Stimulated activated effector memory CD8-positive, alpha-beta T cell treated with anti-CD3 and anti-CD28 coated beads, Interleukin-12 subunit alpha, Interleukin-12 subunit beta, amount 100 ng/mL, for 72 hours (primary cell): ENCODE data around the gene TMEM132A.

Experiments used
- ATAC-seq: fragments of 150-1000 bp; cut with Tn5 transposase; 2 replicates; pipeline ENCODE4 v1.10.0; 2021
- DNase-seq, 2 donors: peaks; one replicate each; pipeline ENCODE4 v3.0.0; 2021 to 2022; ENCODE audit warnings: low spot score in 2 of 2
- H3K27ac Mint-ChIP-seq: one replicate; pipeline ENCODE4 v1.8.0; 2022; ENCODE audit warnings: mild to moderate bottlenecking, mixed read lengths
- H3K36me3 Mint-ChIP-seq: one replicate; pipeline ENCODE4 v1.8.0; 2022; ENCODE audit warnings: mild to moderate bottlenecking, mixed read lengths
- H3K4me1 Mint-ChIP-seq: one replicate; pipeline ENCODE4 v1.8.0; 2022; ENCODE audit warnings: mixed read lengths
- H3K4me3 Mint-ChIP-seq: one replicate; pipeline ENCODE4 v1.8.0; 2022; ENCODE audit warnings: mild to moderate bottlenecking, mixed read lengths
- H3K9me3 Mint-ChIP-seq: one replicate; pipeline ENCODE4 v1.8.0; 2022; ENCODE audit warnings: mixed read lengths

TMEM132A gene

GRCh38 chr11:60948250-60948649, 24.0 kb downstream of the TMEM132A start:
- H3K4me1 Mint-ChIP-seq: peaks cover 37% of the 10 kb centered on the region
- no peak overlapping the region for H3K4me3 Mint-ChIP-seq
- H3K27ac Mint-ChIP-seq: no peak overlapping the region
- H3K36me3 Mint-ChIP-seq: peaks cover 10% of the 10 kb centered on the region
- no peak for ATAC-seq
- H3K9me3 Mint-ChIP-seq: no peaks in the 10 kb centered on the region
- DNase-seq: no peak

- peaks cover 33% of the 10 kb centered on the region for H3K4me1 Mint-ChIP-seq
Measured at GRCh38 chr11:60950024-60950423, 25.8 kb downstream of the TMEM132A start.

GRCh38 chr11:60950933-60951605, 26.8 kb downstream of the TMEM132A start:
- Mint-ChIP-seq H3K4me1 (peaks cover 30% of the 10 kb centered on the region), H3K36me3 (peaks cover 9% of the 10 kb centered on the region), H3K9me3 (no peaks in the 10 kb centered on the region), H3K4me3 (peak overlapping the region; percentile 73), H3K27ac (no peak overlapping the region)
- ATAC-seq (peak; percentile 38), DNase-seq (no peak)

More at GRCh38 chr11:60950024-60950423, 25.8 kb downstream of the TMEM132A start:
- ATAC-seq (no peak), DNase-seq (no peak)
- Mint-ChIP-seq H3K36me3 (peaks cover 14% of the 10 kb centered on the region), H3K27ac (no peak overlapping the region), H3K9me3 (no peaks in the 10 kb centered on the region), H3K4me3 (peak overlapping the region; percentile 21)

- Mint-ChIP-seq H3K27ac (peak overlapping the region; percentile 84), H3K9me3 (no peaks in the 10 kb centered on the region), H3K4me1 (peaks cover 30% of the 10 kb centered on the region)
Measured at GRCh38 chr11:60951606-60951903, 27.3 kb downstream of the TMEM132A start.

GRCh38 chr11:60951904-60952741, 27.9 kb downstream of the TMEM132A start, which contains the start of gene SLC15A3:
Gene SLC15A3 (minus strand): TSS chr11:60952176. CDS start chr11:60951551, 625 bp downstream.
- peak within 1 kb of the TSS; percentile 84 for H3K27ac Mint-ChIP-seq
- DNase-seq (no peak), ATAC-seq (peak; percentile 71)
- H3K4me1 Mint-ChIP-seq: peaks cover 30% of the 10 kb centered on the region
- peak within 1 kb of the TSS; percentile 73 for H3K4me3 Mint-ChIP-seq
- no peaks in the 10 kb centered on the region for H3K9me3 Mint-ChIP-seq
- H3K36me3 Mint-ChIP-seq: peaks cover 4% of the 10 kb centered on the region

More at GRCh38 chr11:60951606-60951903, 27.3 kb downstream of the TMEM132A start:
- no peak for DNase-seq
- Mint-ChIP-seq H3K4me3 (peak overlapping the region; percentile 73), H3K36me3 (peaks cover 4% of the 10 kb centered on the region)
- ATAC-seq: no peak

- Mint-ChIP-seq H3K4me3 (peak overlapping the region; percentile 73), H3K4me1 (peaks cover 30% of the 10 kb centered on the region), H3K9me3 (no peaks in the 10 kb centered on the region), H3K36me3 (peaks cover 4% of the 10 kb centered on the region), H3K27ac (peak overlapping the region; percentile 84)
- ATAC-seq (no peak), DNase-seq (no peak)
Measured at GRCh38 chr11:60952742-60953170, 28.5 kb downstream of the TMEM132A start.

- DNase-seq (no peak), ATAC-seq (no peak)
- H3K4me3 Mint-ChIP-seq: no peak overlapping the region
- H3K27ac Mint-ChIP-seq: peak overlapping the region; percentile 40
- H3K9me3 Mint-ChIP-seq: no peaks in the 10 kb centered on the region
- peaks cover 4% of the 10 kb centered on the region for H3K36me3 Mint-ChIP-seq
- peaks cover 26% of the 10 kb centered on the region for H3K4me1 Mint-ChIP-seq
Measured at GRCh38 chr11:60953781-60954180, 29.5 kb downstream of the TMEM132A start.

- ATAC-seq (no peak), DNase-seq (no peak)
- Mint-ChIP-seq H3K36me3 (peaks cover 4% of the 10 kb centered on the region), H3K4me1 (peaks cover 20% of the 10 kb centered on the region), H3K9me3 (no peaks in the 10 kb centered on the region), H3K27ac (no peak overlapping the region), H3K4me3 (no peak overlapping the region)
Measured at GRCh38 chr11:60954421-60954820, 30.2 kb downstream of the TMEM132A start.

GRCh38 chr11:60955571-60955970, 31.3 kb downstream of the TMEM132A start:
- Mint-ChIP-seq H3K4me3 (no peak overlapping the region), H3K36me3 (peaks cover 4% of the 10 kb centered on the region), H3K4me1 (peaks cover 20% of the 10 kb centered on the region), H3K27ac (no peak overlapping the region), H3K9me3 (no peaks in the 10 kb centered on the region)
- DNase-seq: no peak
- no peak for ATAC-seq

- DNase-seq (no peak), ATAC-seq (no peak)
- no peaks in the 10 kb centered on the region for H3K9me3 Mint-ChIP-seq
- H3K4me3 Mint-ChIP-seq: no peak overlapping the region
- H3K4me1 Mint-ChIP-seq: peaks cover 13% of the 10 kb centered on the region
- peaks cover 4% of the 10 kb centered on the region for H3K36me3 Mint-ChIP-seq
- no peak overlapping the region for H3K27ac Mint-ChIP-seq
Measured at GRCh38 chr11:60957188-60957587, 32.9 kb downstream of the TMEM132A start.

- no peak for DNase-seq
- H3K27ac Mint-ChIP-seq: no peak overlapping the region
- no peaks in the 10 kb centered on the region for H3K4me1 Mint-ChIP-seq
- no peaks in the 10 kb centered on the region for H3K9me3 Mint-ChIP-seq
- H3K4me3 Mint-ChIP-seq: no peak overlapping the region
- ATAC-seq: no peak
- no peaks in the 10 kb centered on the region for H3K36me3 Mint-ChIP-seq
Measured at GRCh38 chr11:60959431-60959830, 35.2 kb downstream of the TMEM132A start.

- no peaks in the 10 kb centered on the region for H3K36me3 Mint-ChIP-seq
- DNase-seq (no peak), ATAC-seq (no peak)
- no peak overlapping the region for H3K4me3 Mint-ChIP-seq
- H3K4me1 Mint-ChIP-seq: no peaks in the 10 kb centered on the region
- H3K9me3 Mint-ChIP-seq: no peaks in the 10 kb centered on the region
- no peak overlapping the region for H3K27ac Mint-ChIP-seq
Measured at GRCh38 chr11:60960405-60960804, 36.1 kb downstream of the TMEM132A start.

GRCh38 chr11:60964801-60965200, 40.5 kb downstream of the TMEM132A start:
- H3K4me3 Mint-ChIP-seq: no peak overlapping the region
- H3K36me3 Mint-ChIP-seq: no peaks in the 10 kb centered on the region
- DNase-seq (no peak), ATAC-seq (no peak)
- no peaks in the 10 kb centered on the region for H3K9me3 Mint-ChIP-seq
- no peaks in the 10 kb centered on the region for H3K4me1 Mint-ChIP-seq
- H3K27ac Mint-ChIP-seq: no peak overlapping the region

GRCh38 chr11:60966890-60967289, 42.6 kb downstream of the TMEM132A start:
- Mint-ChIP-seq H3K27ac (no peak overlapping the region), H3K36me3 (peaks cover 5% of the 10 kb centered on the region), H3K4me3 (no peak overlapping the region), H3K4me1 (peaks cover 18% of the 10 kb centered on the region), H3K9me3 (no peaks in the 10 kb centered on the region)
- no peak for ATAC-seq
- no peak for DNase-seq

- ATAC-seq (no peak), DNase-seq (no peak)
- Mint-ChIP-seq H3K4me3 (no peak overlapping the region), H3K9me3 (no peaks in the 10 kb centered on the region), H3K4me1 (peaks cover 18% of the 10 kb centered on the region), H3K27ac (no peak overlapping the region), H3K36me3 (peaks cover 7% of the 10 kb centered on the region)
Measured at GRCh38 chr11:60968223-60968622, 44.0 kb downstream of the TMEM132A start.

GRCh38 chr11:60970369-60970774, 46.1 kb downstream of the TMEM132A start:
- H3K36me3 Mint-ChIP-seq: peaks cover 29% of the 10 kb centered on the region
- peak overlapping the region; percentile 98 for H3K27ac Mint-ChIP-seq
- ATAC-seq (peak; percentile 70), DNase-seq (peak; percentile 75 to 88)
- peak overlapping the region; percentile 86 for H3K4me3 Mint-ChIP-seq
- no peaks in the 10 kb centered on the region for H3K9me3 Mint-ChIP-seq
- peaks cover 30% of the 10 kb centered on the region for H3K4me1 Mint-ChIP-seq
